Right lobe of liver (tissue), 6 donors: Measurements from ENCODE around the gene SMOC1. TPM values are rescaled to one million over a fixed set of nuclear protein-coding genes. Genes with fewer than 3 reads are reported as not detected.
A peak's percentile ranks its signal among the peaks of the same experiment; 100 is the strongest.

ENCODE experiments used
- ATAC-seq, 4 donors: fragments of 200-7000 bp; cut with Tn5 transposase; one replicate each; pipeline ENCODE4 v1.9.1; 2020; ENCODE audit warnings: mild to moderate bottlenecking in 4 of 4, moderate library complexity in 4 of 4
- DNase-seq, 3 donors: peaks; one replicate each; pipeline ENCODE4 v3.0.0-alpha.2; 2020
- H3K27ac ChIP-seq, 3 donors: fragments of 200-600 bp; one replicate each; pipeline ENCODE4 v1.8.0; 2022
- H3K27me3 ChIP-seq, 2 donors: fragments of 200-600 bp; one replicate each; pipeline ENCODE4 v1.8.0; 2022
- H3K36me3 ChIP-seq, 4 donors: fragments of 200-600 bp; sonication (generic) in 1 of 4; one replicate each; pipeline versions ENCODE4 v1.5.1 to v1.8.0; 2017 to 2022; ENCODE audit warnings: control low read depth in 1 of 4
- H3K4me1 ChIP-seq, 4 donors: fragments of 200-600 bp; sonication (generic) in 1 of 4; one replicate each; pipeline versions ENCODE4 v1.5.1 to v1.8.0; 2017 to 2022; ENCODE audit warnings: control low read depth in 1 of 4
- H3K4me3 ChIP-seq, 3 donors: fragments of 200-600 bp; one replicate each; pipeline ENCODE4 v1.8.0; 2022
- H3K9me3 ChIP-seq, 4 donors: fragments of 200-600 bp; sonication (generic) in 1 of 4; one replicate each; pipeline versions ENCODE4 v1.5.1 to v1.8.0; 2017 to 2022; ENCODE audit warnings: control low read depth in 1 of 4
- CTCF ChIP-seq, 4 donors: fragments of 200-600 bp in 3 of 4; fragments of 450-650 bp in 1 of 4; IDR thresholded peaks; one replicate each; pipeline versions ENCODE4 v1.5.1 to v1.8.0; 2016 to 2022; ENCODE audit warnings: antibody characterized with exemption in 4 of 4, mild to moderate bottlenecking in 2 of 4
- POLR2A ChIP-seq: fragments of 450-650 bp; IDR thresholded peaks from one replicate; pipeline ENCODE4 v1.6.1; 2017; ENCODE audit warnings: antibody characterized with exemption, mild to moderate bottlenecking
- WGBS: methylation state at CpG from one replicate; pipeline ENCODE4 v1.1.6; 2018; ENCODE audit warnings: low coverage, low lambda C conversion rate; ENCODE audit not compliant: insufficient coverage; ENCODE audit errors: missing lambda C conversion rate; 5-methylcytosine and 5-hydroxymethylcytosine counted together
- intact Hi-C, 2 donors: fragments of 100-400 bp; cut with DNase I; formaldehyde crosslinking; loops; one replicate each; pipeline versions ENCODE4 v1.11.2 to v1.14.1; 2022
- total RNA-seq, 6 experiments: library from RNA; depleted of rRNA in 2 of 6; stranded (reverse); fragments of >200 nt in 2 of 6; fragmentation: NEBNext Ultra II Directional in 3 of 6; extraction: Animal tissue kit (Norgen Biotek cat#: 25700) in 3 of 6; gene quantifications; one replicate each; pipeline versions ENCODE4 v1.1.0 to v1.2.4, GENCODE V29; 2016 to 2023
- donor health status: DM: no; HTN: yes; CAD: no.
- donor health status: DM: no; HTN: no; CAD: no.
- donor health status: DM: no; HTN: no; CAD: no.
- donor health status: DM: no; HTN: yes; CAD: no.
- donor health status: DM: no; HTN: yes; CAD: no.

SMOC1 gene
- total RNA-seq, 6 experiments from 2014 or later: 22.3 to 88.5 (median 45.4) TPM

GRCh38 chr14:69945347-69945746 lies 66.1 kb downstream of the SMOC1 start:
- Histone ChIP-seq H3K27ac (peak overlapping the region in 1 of 3 donors; percentile 55), H3K4me3 (no peak overlapping the region), H3K9me3 (peaks cover 0 to 5% (median 0%) of the 10 kb centered on the region in 4 donors), H3K4me1 (peaks cover 0 to 50% (median 23%) of the 10 kb centered on the region in 4 donors), H3K36me3 (no peaks in the 10 kb centered on the region), H3K27me3 (no peaks in the 10 kb centered on the region)
- ATAC-seq (peak in 1 of 4 donors; percentile 19), DNase-seq (no peak)
- intact Hi-C loops: no loop called here
- TF ChIP-seq CTCF (IDR thresholded peaks at IDR 0.05) (no peak), POLR2A (no peak)
- WGBS: 29% methylated on average over 1 of the region's 1 CpG

- Histone ChIP-seq H3K4me1 (peaks cover 0 to 49% (median 23%) of the 10 kb centered on the region in 4 donors), H3K9me3 (peaks cover 0 to 5% (median 0%) of the 10 kb centered on the region in 4 donors), H3K27me3 (no peaks in the 10 kb centered on the region), H3K27ac (peak overlapping the region in 1 of 3 donors; percentile 55), H3K36me3 (no peaks in the 10 kb centered on the region), H3K4me3 (no peak overlapping the region)
- ATAC-seq (peak in 1 of 4 donors; percentile 11), DNase-seq (no peak)
- intact Hi-C loops: no loop called here
- no peak for TF ChIP-seq POLR2A
- TF ChIP-seq CTCF (IDR thresholded peaks at IDR 0.05): no peak
These were observed 66.7 kb downstream of the SMOC1 start for GRCh38 chr14:69945912-69946311.

GRCh38 chr14:69948351-69948750 lies 69.1 kb downstream of the SMOC1 start:
- ATAC-seq (peak; percentile 67 to 92 (median 86)), DNase-seq (peak in 2 of 3 donors; percentile 70 to 82)
- Histone ChIP-seq H3K4me1 (peaks cover 0 to 29% (median 14%) of the 10 kb centered on the region in 4 donors), H3K36me3 (peaks cover 0 to 3% (median 0%) of the 10 kb centered on the region in 4 donors), H3K4me3 (no peak overlapping the region), H3K27ac (peak overlapping the region in 2 of 3 donors; percentile 48 to 59), H3K9me3 (peaks cover 0 to 5% (median 0%) of the 10 kb centered on the region in 4 donors), H3K27me3 (no peaks in the 10 kb centered on the region)
- intact Hi-C loops: no loop called here
- WGBS: 49% methylated on average over 3 of the region's 3 CpGs
- TF ChIP-seq CTCF (IDR thresholded peaks at IDR 0.05): no peak
- no peak for TF ChIP-seq POLR2A

- H3K4me1 ChIP-seq: peaks cover 0 to 23% (median 5%) of the 10 kb centered on the region in 4 donors
- H3K27ac ChIP-seq: no peak overlapping the region
- H3K4me3 ChIP-seq: no peak overlapping the region
- TF ChIP-seq POLR2A (no peak), CTCF (IDR thresholded peaks at IDR 0.05) (no peak)
- 94% methylated on average over 3 of the region's 3 CpGs for WGBS
- intact Hi-C loops: no loop called here
- no peak for ATAC-seq
- DNase-seq: no peak
- H3K36me3 ChIP-seq: peaks cover 0 to 6% (median 0%) of the 10 kb centered on the region in 4 donors
- no peaks in the 10 kb centered on the region for H3K27me3 ChIP-seq
- no peaks in the 10 kb centered on the region for H3K9me3 ChIP-seq
These were observed 72.0 kb downstream of the SMOC1 start for GRCh38 chr14:69951263-69951662.

GRCh38 chr14:69951935-69952334 lies 72.7 kb downstream of the SMOC1 start:
- no peak for TF ChIP-seq CTCF (IDR thresholded peaks at IDR 0.05)
- no peak for TF ChIP-seq POLR2A
- no peak overlapping the region for H3K27ac ChIP-seq
- ATAC-seq: peak in 2 of 4 donors; percentile 12 to 23
- H3K4me3 ChIP-seq: no peak overlapping the region
- H3K36me3 ChIP-seq: peaks cover 0 to 6% (median 0%) of the 10 kb centered on the region in 4 donors
- intact Hi-C loops: no loop called here
- peaks cover 0 to 23% (median 5%) of the 10 kb centered on the region in 4 donors for H3K4me1 ChIP-seq
- WGBS: 62% methylated on average over 8 of the region's 9 CpGs
- no peaks in the 10 kb centered on the region for H3K9me3 ChIP-seq
- H3K27me3 ChIP-seq: no peaks in the 10 kb centered on the region
- DNase-seq: no peak
